ENCODE measurements around the gene PRKCE.

The PRKCE gene

GRCh38 chr2:46039543-46040303 lies 388.2 kb downstream of the PRKCE start:
- H3K36me3 ChIP-seq (ENCODE audit: insufficient read depth, low read length): no peaks in the 10 kb centered on the region
- H3K9ac ChIP-seq (ENCODE audit: insufficient read length): no peak overlapping the region
- no peak overlapping the region for H3K4me3 ChIP-seq
- DNase-seq (ENCODE audit: low read depth, low spot score): no peak
- H3K27ac ChIP-seq: no peak overlapping the region
- TF ChIP-seq EZH2 (IDR thresholded peaks at IDR 0.05) (no peak), FOXP2 (optimal IDR thresholded peaks at IDR 0.05; ENCODE audit: control extremely low read depth, extremely low read length, insufficient read depth) (no peak), POLR2AphosphoS5 (IDR thresholded peaks at IDR 0.05; ENCODE audit: borderline replicate concordance, low read depth, low read length) (no peak)
- H3K9me3 ChIP-seq (ENCODE audit: low read depth, low read length): no peaks in the 10 kb centered on the region

DNA sequence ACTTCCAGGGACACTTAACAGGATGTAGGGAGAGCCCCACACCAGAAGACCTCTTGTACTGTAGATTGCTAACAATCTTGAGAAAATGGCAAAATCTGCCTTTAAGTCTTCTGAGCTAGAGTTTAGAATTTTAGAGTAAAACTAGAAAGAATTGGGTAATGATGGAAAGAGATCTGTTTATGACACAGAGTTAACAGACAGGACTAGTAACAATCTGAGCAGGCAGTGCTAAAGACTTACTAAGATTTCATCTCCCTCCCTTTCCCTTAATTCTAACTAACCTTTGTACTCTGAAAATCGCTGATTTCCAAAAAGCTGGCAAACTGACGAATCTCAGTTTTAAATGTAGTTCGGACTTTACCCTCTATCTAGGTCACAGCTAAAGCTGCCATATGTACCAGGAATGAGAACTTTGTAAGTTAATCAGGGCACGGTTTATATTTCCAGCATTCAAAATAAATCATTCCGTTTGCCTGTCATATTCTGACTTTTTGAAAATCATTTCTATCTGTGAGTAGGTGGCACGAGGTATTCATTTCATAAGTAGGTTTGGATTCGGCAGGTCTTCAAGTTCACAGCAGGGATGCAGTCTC lies 389.2 kb downstream of the PRKCE start:
- Histone ChIP-seq H3K9me3 (ENCODE audit: low read depth, low read length) (no peaks in the 10 kb centered on the region), H3K4me3 (no peak overlapping the region), H3K9ac (ENCODE audit: insufficient read length) (no peak overlapping the region), H3K36me3 (ENCODE audit: insufficient read depth, low read length) (no peaks in the 10 kb centered on the region), H3K27ac (no peak overlapping the region)
- TF ChIP-seq EZH2 (IDR thresholded peaks at IDR 0.05) (no peak), FOXP2 (optimal IDR thresholded peaks at IDR 0.05; ENCODE audit: control extremely low read depth, extremely low read length, insufficient read depth) (no peak), POLR2AphosphoS5 (IDR thresholded peaks at IDR 0.05; ENCODE audit: borderline replicate concordance, low read depth, low read length) (no peak)
- DNase-seq (ENCODE audit: low read depth, low spot score): no peak

DNA sequence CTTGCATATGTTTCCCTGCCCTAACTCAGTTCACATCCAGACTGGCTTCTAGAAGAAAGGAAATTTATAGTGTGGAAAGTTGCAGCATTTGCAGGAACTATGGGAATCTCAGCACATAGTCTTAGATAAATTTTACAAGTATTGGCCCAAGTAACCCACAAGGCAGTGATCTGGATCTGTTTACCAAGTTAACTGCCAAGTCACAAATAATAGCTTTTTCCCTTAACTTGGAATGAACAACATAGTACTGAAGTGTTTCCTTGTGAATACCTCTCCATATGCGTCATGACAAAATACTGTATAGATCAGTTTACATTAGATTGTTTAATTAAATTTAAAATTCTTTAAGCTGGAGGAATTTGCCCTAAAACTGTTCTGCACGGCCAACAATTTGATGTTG lies 390.0 kb downstream of the PRKCE start:
- Histone ChIP-seq H3K9ac (ENCODE audit: insufficient read length) (no peak overlapping the region), H3K9me3 (ENCODE audit: low read depth, low read length) (no peaks in the 10 kb centered on the region), H3K27ac (no peak overlapping the region), H3K4me3 (no peak overlapping the region), H3K36me3 (ENCODE audit: insufficient read depth, low read length) (no peaks in the 10 kb centered on the region)
- DNase-seq (ENCODE audit: low read depth, low spot score): no peak
- TF ChIP-seq POLR2AphosphoS5 (IDR thresholded peaks at IDR 0.05; ENCODE audit: borderline replicate concordance, low read depth, low read length): no peak
- TF ChIP-seq EZH2 (IDR thresholded peaks at IDR 0.05): no peak
- TF ChIP-seq FOXP2 (optimal IDR thresholded peaks at IDR 0.05; ENCODE audit: control extremely low read depth, extremely low read length, insufficient read depth): no peak

DNA sequence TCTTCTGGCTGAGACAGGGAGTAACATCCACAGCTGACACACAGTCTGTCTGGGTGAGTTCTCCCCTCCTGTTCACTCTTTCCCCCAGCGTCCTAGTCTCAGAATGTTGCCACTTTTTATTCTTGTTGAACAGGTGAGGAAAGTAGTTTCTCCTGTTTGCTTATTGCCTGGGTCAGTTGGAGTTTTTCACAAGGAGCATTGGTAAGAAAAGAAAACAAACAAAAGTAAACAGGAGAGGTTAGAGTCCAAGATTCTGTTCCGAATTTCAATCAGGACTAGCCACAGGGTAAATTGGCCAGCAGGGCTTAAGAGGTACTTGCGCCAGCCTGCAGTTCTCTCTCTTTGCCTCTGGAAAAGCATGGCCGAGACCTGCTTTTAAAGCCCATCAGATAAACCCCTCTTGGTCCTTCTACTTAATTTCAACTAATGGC lies 390.7 kb downstream of the PRKCE start:
- Histone ChIP-seq H3K36me3 (ENCODE audit: insufficient read depth, low read length) (no peaks in the 10 kb centered on the region), H3K9ac (ENCODE audit: insufficient read length) (no peak overlapping the region), H3K9me3 (ENCODE audit: low read depth, low read length) (no peaks in the 10 kb centered on the region), H3K4me3 (no peak overlapping the region), H3K27ac (no peak overlapping the region)
- no peak for DNase-seq (ENCODE audit: low read depth, low spot score)
- TF ChIP-seq POLR2AphosphoS5 (IDR thresholded peaks at IDR 0.05; ENCODE audit: borderline replicate concordance, low read depth, low read length) (no peak), EZH2 (IDR thresholded peaks at IDR 0.05) (no peak), FOXP2 (optimal IDR thresholded peaks at IDR 0.05; ENCODE audit: control extremely low read depth, extremely low read length, insufficient read depth) (no peak)

- TF ChIP-seq FOXP2 (optimal IDR thresholded peaks at IDR 0.05; ENCODE audit: control extremely low read depth, extremely low read length, insufficient read depth) (no peak), EZH2 (IDR thresholded peaks at IDR 0.05) (no peak), POLR2AphosphoS5 (IDR thresholded peaks at IDR 0.05; ENCODE audit: borderline replicate concordance, low read depth, low read length) (no peak)
- no peak for DNase-seq (ENCODE audit: low read depth, low spot score)
- Histone ChIP-seq H3K9ac (ENCODE audit: insufficient read length) (no peak overlapping the region), H3K9me3 (ENCODE audit: low read depth, low read length) (no peaks in the 10 kb centered on the region), H3K27ac (no peak overlapping the region), H3K36me3 (ENCODE audit: insufficient read depth, low read length) (no peaks in the 10 kb centered on the region), H3K4me3 (no peak overlapping the region)
Observed at GRCh38 chr2:46042711-46043110, 391.2 kb downstream of the PRKCE start.

DNA sequence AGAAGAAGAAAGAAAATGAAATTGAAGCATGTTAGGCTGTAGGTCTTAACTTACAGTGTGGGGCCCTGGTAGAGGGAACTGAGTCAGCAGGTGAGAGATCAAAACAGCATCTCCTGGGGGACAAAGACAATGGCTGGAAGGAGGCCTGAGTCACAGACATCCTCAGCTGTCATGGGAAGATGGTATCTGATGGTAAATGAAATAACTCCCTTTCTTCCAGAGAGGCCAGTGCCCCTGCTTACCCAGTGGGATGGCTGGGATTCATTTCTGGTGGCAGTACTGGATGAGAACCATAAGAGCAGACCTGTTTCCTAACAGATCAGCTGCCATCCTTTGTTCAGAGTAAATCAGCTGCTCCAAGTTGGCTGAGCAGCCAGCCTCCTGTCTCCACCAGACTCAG lies 394.4 kb downstream of the PRKCE start:
- no peak overlapping the region for H3K4me3 ChIP-seq
- no peak for DNase-seq (ENCODE audit: low read depth, low spot score)
- H3K36me3 ChIP-seq (ENCODE audit: insufficient read depth, low read length): no peaks in the 10 kb centered on the region
- no peak overlapping the region for H3K9ac ChIP-seq (ENCODE audit: insufficient read length)
- H3K9me3 ChIP-seq (ENCODE audit: low read depth, low read length): no peaks in the 10 kb centered on the region
- no peak overlapping the region for H3K27ac ChIP-seq
- TF ChIP-seq POLR2AphosphoS5 (IDR thresholded peaks at IDR 0.05; ENCODE audit: borderline replicate concordance, low read depth, low read length) (no peak), FOXP2 (optimal IDR thresholded peaks at IDR 0.05; ENCODE audit: control extremely low read depth, extremely low read length, insufficient read depth) (no peak), EZH2 (IDR thresholded peaks at IDR 0.05) (no peak)

DNA sequence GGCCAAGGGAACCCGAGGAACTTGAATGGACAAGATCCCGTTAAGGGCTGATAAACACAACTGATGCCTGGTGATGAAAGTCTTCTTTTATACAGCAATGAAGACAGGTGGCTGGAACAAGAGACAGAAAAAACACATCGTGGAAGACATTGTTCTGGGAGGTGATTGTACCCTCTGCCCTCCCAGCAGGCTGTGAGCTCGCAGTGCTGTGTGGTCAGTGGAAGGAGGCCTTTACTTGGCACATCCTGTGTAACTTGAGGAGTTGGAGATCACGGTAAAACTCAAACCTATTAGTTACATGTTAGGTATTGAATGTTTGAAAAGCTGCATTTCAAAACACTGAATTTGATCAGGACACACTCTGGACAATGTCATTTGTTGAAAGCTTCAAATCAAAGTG lies 395.8 kb downstream of the PRKCE start:
- Histone ChIP-seq H3K4me3 (no peak overlapping the region), H3K9ac (ENCODE audit: insufficient read length) (no peak overlapping the region), H3K9me3 (ENCODE audit: low read depth, low read length) (no peaks in the 10 kb centered on the region), H3K36me3 (ENCODE audit: insufficient read depth, low read length) (no peaks in the 10 kb centered on the region), H3K27ac (no peak overlapping the region)
- TF ChIP-seq EZH2 (IDR thresholded peaks at IDR 0.05): no peak
- TF ChIP-seq FOXP2 (optimal IDR thresholded peaks at IDR 0.05; ENCODE audit: control extremely low read depth, extremely low read length, insufficient read depth): no peak
- no peak for TF ChIP-seq POLR2AphosphoS5 (IDR thresholded peaks at IDR 0.05; ENCODE audit: borderline replicate concordance, low read depth, low read length)
- DNase-seq (ENCODE audit: low read depth, low spot score): no peak

GRCh38 chr2:46048693-46049092 lies 397.2 kb downstream of the PRKCE start:
- Histone ChIP-seq H3K9ac (ENCODE audit: insufficient read length) (no peak overlapping the region), H3K9me3 (ENCODE audit: low read depth, low read length) (no peaks in the 10 kb centered on the region), H3K27ac (no peak overlapping the region), H3K36me3 (ENCODE audit: insufficient read depth, low read length) (no peaks in the 10 kb centered on the region), H3K4me3 (no peak overlapping the region)
- TF ChIP-seq FOXP2 (optimal IDR thresholded peaks at IDR 0.05; ENCODE audit: control extremely low read depth, extremely low read length, insufficient read depth): no peak
- no peak for TF ChIP-seq POLR2AphosphoS5 (IDR thresholded peaks at IDR 0.05; ENCODE audit: borderline replicate concordance, low read depth, low read length)
- TF ChIP-seq EZH2 (IDR thresholded peaks at IDR 0.05): no peak
- no peak for DNase-seq (ENCODE audit: low read depth, low spot score)
